GM23338 (cell line): ENCODE results near the gene C6orf89. TPM values are rescaled to one million over a fixed set of nuclear protein-coding genes. Genes with fewer than 3 reads are reported as not detected.

Source experiments
- ATAC-seq: fragments of 200-7000 bp; cut with Tn5 transposase; 3 replicates; pipeline ENCODE4 v1.9.1; 2020
- DNase-seq: peaks from one replicate; pipeline ENCODE4 v3.0.0-alpha.2; 2015; ENCODE audit warnings: low spot score
- H2AFZ ChIP-seq: fragments of 200-600 bp; sonication (generic); 2 replicates; pipeline ENCODE4 v1.8.0; 2016; ENCODE audit warnings: antibody characterized with exemption, mild to moderate bottlenecking, moderate library complexity
- H3F3A ChIP-seq: fragments of 200-600 bp; sonication (generic); replicated peaks from 2 replicates; pipeline ENCODE4 v1.8.0; 2017; ENCODE audit warnings: antibody characterized with exemption, mixed run types, low read depth
- H3K27ac ChIP-seq: fragments of 200-600 bp; sonication (generic); 2 replicates; pipeline ENCODE4 v1.6.1; 2016; ENCODE audit warnings: low read depth
- H3K27me3 ChIP-seq: fragments of 200-600 bp; sonication (generic); 2 replicates; pipeline ENCODE4 v1.8.0; 2016; ENCODE audit warnings: mild to moderate bottlenecking, mixed run types, moderate library complexity; ENCODE audit not compliant: insufficient read depth
- H3K36me3 ChIP-seq: fragments of 200-600 bp; sonication (generic); 2 replicates; pipeline ENCODE4 v1.8.0; 2016; ENCODE audit warnings: mild to moderate bottlenecking; ENCODE audit not compliant: insufficient read depth
- H3K4me1 ChIP-seq: fragments of 200-600 bp; sonication (generic); 2 replicates; pipeline ENCODE4 v1.8.0; 2016; ENCODE audit warnings: mild to moderate bottlenecking, moderate library complexity; ENCODE audit not compliant: insufficient read depth
- H3K4me2 ChIP-seq: fragments of 200-600 bp; sonication (generic); 2 replicates; pipeline ENCODE4 v1.7.1; 2017; ENCODE audit warnings: mixed run types
- H3K4me3 ChIP-seq: fragments of 200-600 bp; sonication (generic); 2 replicates; pipeline ENCODE4 v1.6.1; 2016; ENCODE audit warnings: mixed run types
- H3K79me2 ChIP-seq: fragments of 200-600 bp; sonication (generic); replicated peaks from 2 replicates; pipeline ENCODE4 v1.8.0; 2017; ENCODE audit warnings: mild to moderate bottlenecking; ENCODE audit not compliant: insufficient read depth
- H3K9me2 ChIP-seq: fragments of 200-600 bp; sonication (generic); 2 replicates; pipeline ENCODE4 v1.8.0; 2017; ENCODE audit not compliant: insufficient read depth
- H4K20me1 ChIP-seq: fragments of 200-600 bp; sonication (generic); replicated peaks from 2 replicates; pipeline ENCODE4 v1.8.0; 2017; ENCODE audit warnings: mild to moderate bottlenecking; ENCODE audit not compliant: insufficient read depth
- H3K27ac Mint-ChIP-seq: 2 replicates; pipeline ENCODE4 v1.8.0; 2020; ENCODE audit warnings: inconsistent platforms, mild to moderate bottlenecking, moderate library complexity, mixed read lengths
- H3K27me3 Mint-ChIP-seq: 3 replicates; pipeline ENCODE4 v1.8.0; 2022; ENCODE audit warnings: low read depth, mild to moderate bottlenecking, moderate library complexity, mixed read lengths, inconsistent platforms; ENCODE audit not compliant: insufficient read depth, poor library complexity
- H3K36me3 Mint-ChIP-seq: 3 replicates; pipeline ENCODE4 v1.8.0; 2021; ENCODE audit warnings: low read depth, mild to moderate bottlenecking, inconsistent platforms, moderate library complexity, mixed read lengths
- H3K4me1 Mint-ChIP-seq: 3 replicates; pipeline ENCODE4 v1.8.0; 2020; ENCODE audit warnings: mild to moderate bottlenecking, inconsistent platforms, mixed read lengths
- H3K4me3 Mint-ChIP-seq: 3 replicates; pipeline ENCODE4 v1.8.0; 2021; ENCODE audit warnings: moderate library complexity, mild to moderate bottlenecking, inconsistent platforms, mixed read lengths
- H3K9me3 Mint-ChIP-seq: 3 replicates; pipeline ENCODE4 v1.8.0; 2020; ENCODE audit warnings: moderate library complexity, mild to moderate bottlenecking, inconsistent platforms, mixed read lengths
- CREB1 ChIP-seq: fragments of 250-450 bp; sonication (Bioruptor Pico); IDR thresholded peaks from 2 replicates; pipeline ENCODE4 v1.5.0; 2020; ENCODE audit warnings: low read depth, mild to moderate bottlenecking, moderate library complexity
- ETS1 ChIP-seq: IDR thresholded peaks from 2 replicates; pipeline ENCODE4 v1.6.1; 2016; ENCODE audit warnings: antibody characterized with exemption
- EZH2 ChIP-seq: fragments of 200-600 bp; sonication (generic); IDR thresholded peaks from one replicate; pipeline ENCODE4 v1.8.0; 2017; ENCODE audit warnings: antibody characterized with exemption, mild to moderate bottlenecking, low read depth; ENCODE audit not compliant: unreplicated experiment
- EZH2phosphoT487 ChIP-seq: fragments of 200-600 bp; sonication (generic); IDR thresholded peaks from one replicate; pipeline ENCODE4 v1.8.1; 2018; ENCODE audit warnings: antibody characterized with exemption; ENCODE audit not compliant: unreplicated experiment
- JUNB ChIP-seq: IDR thresholded peaks from one replicate; pipeline ENCODE4 v1.6.1; 2016; ENCODE audit warnings: antibody characterized with exemption; ENCODE audit not compliant: unreplicated experiment
- NANOG ChIP-seq: IDR thresholded peaks from 2 replicates; pipeline ENCODE4 v1.6.1; 2016; ENCODE audit warnings: antibody characterized with exemption, borderline replicate concordance
- POLR2AphosphoS5 ChIP-seq: IDR thresholded peaks from 2 replicates; pipeline ENCODE4 v1.6.1; 2016; ENCODE audit warnings: antibody characterized with exemption, low read depth
- REST ChIP-seq: IDR thresholded peaks from one replicate; pipeline ENCODE4 v1.6.1; 2018; ENCODE audit warnings: antibody characterized with exemption; ENCODE audit not compliant: unreplicated experiment
- STAT1 ChIP-seq: IDR thresholded peaks from one replicate; pipeline ENCODE4 v1.6.1; 2016; ENCODE audit warnings: antibody characterized with exemption; ENCODE audit not compliant: unreplicated experiment
- ZNF114 ChIP-seq: fragments of 250-450 bp; sonication (Bioruptor Pico); IDR thresholded peaks from 2 replicates; pipeline ENCODE4 v1.5.0; 2020; ENCODE audit warnings: mild to moderate bottlenecking, moderate library complexity
- ZNF331 ChIP-seq: fragments of 250-450 bp; sonication (Bioruptor Pico); IDR thresholded peaks from 2 replicates; pipeline ENCODE4 v1.5.0; 2020; ENCODE audit warnings: low read depth, mild to moderate bottlenecking, moderate library complexity
- ZNF462 ChIP-seq: fragments of 250-450 bp; sonication (Bioruptor Pico); IDR thresholded peaks from 2 replicates; pipeline ENCODE4 v1.5.0; 2020; ENCODE audit warnings: mild to moderate bottlenecking, moderate library complexity
- polyA plus RNA-seq: library from polyadenylated mRNA; unstranded; fragments of >200 nt; fragmentation: Nextera tagmentation; extraction: Ambion mirVana; gene quantifications from 2 replicates; pipeline ENCODE4 v1.2.1, GENCODE V29; 2016
- total RNA-seq: library from RNA; depleted of rRNA; stranded (reverse); fragments of >200 nt; shearing (Covaris generic); gene quantifications from 2 replicates; pipeline ENCODE4 v1.2.3, GENCODE V29; 2014
- TF ChIP-seq, protein P1 (sequence below), 2 experiments: fragments of 200-600 bp in 1 of 2; sonication (generic) in 1 of 2; conservative IDR thresholded peaks; 2 replicates each; pipeline versions ENCODE4 v1.5.1 to v1.6.1; 2016 to 2017; ENCODE audit warnings: antibody characterized with exemption in 2 of 2, low read depth in 2 of 2, mild to moderate bottlenecking in 2 of 2, moderate library complexity in 1 of 2

C6orf89 gene
- total and polyA plus RNA-seq, 2 experiments from 2014 or later: 3.7 to 7.9 TPM

DNA sequence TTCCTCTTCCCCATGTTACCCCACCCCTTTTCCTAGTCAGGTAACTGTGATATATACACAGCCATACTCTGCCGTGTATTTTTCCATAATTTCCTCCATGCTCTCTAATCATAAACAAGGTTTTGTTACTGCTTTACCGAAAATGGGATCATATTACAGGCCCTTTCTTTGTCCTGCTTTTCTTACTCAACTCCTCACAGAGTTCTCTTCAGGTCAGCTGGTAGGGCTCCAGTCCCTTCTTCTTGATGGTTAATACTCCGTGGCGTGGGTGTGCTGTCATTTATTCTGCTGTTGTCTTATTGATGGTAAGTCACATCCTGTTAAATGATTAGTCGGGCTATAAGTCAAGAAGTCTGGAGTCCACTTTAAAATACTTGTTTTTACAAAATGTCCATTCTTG lies 43.9 kb downstream of the C6orf89 start:
- H3K27me3 Mint-ChIP-seq: no peaks in the 10 kb centered on the region
- Histone ChIP-seq H3K36me3 (no peaks in the 10 kb centered on the region), H3K4me1 (peaks cover 4% of the 10 kb centered on the region; the same call in 1 of the 2 replicates), H3K79me2 (no peaks in the 10 kb centered on the region), H3K4me3 (no peak overlapping the region), H3K9me2 (no peaks in the 10 kb centered on the region), H3F3A (no peaks in the 10 kb centered on the region), H2AFZ (no peak overlapping the region), H3K4me2 (no peak overlapping the region), H3K27ac (no peak overlapping the region), H3K27me3 (no peaks in the 10 kb centered on the region), H4K20me1 (no peaks in the 10 kb centered on the region)
- TF ChIP-seq REST (no peak), ZNF331 (CRISPR knock-in tag) (no peak), STAT1 (no peak), JUNB (no peak), CREB1 (CRISPR knock-in tag) (no peak), ZNF114 (CRISPR knock-in tag) (no peak), NANOG (no peak), ZNF462 (CRISPR knock-in tag) (no peak), EZH2phosphoT487 (no peak), POLR2AphosphoS5 (no peak), ETS1 (no peak), EZH2 (no peak)
- TF ChIP-seq, protein P1, sequence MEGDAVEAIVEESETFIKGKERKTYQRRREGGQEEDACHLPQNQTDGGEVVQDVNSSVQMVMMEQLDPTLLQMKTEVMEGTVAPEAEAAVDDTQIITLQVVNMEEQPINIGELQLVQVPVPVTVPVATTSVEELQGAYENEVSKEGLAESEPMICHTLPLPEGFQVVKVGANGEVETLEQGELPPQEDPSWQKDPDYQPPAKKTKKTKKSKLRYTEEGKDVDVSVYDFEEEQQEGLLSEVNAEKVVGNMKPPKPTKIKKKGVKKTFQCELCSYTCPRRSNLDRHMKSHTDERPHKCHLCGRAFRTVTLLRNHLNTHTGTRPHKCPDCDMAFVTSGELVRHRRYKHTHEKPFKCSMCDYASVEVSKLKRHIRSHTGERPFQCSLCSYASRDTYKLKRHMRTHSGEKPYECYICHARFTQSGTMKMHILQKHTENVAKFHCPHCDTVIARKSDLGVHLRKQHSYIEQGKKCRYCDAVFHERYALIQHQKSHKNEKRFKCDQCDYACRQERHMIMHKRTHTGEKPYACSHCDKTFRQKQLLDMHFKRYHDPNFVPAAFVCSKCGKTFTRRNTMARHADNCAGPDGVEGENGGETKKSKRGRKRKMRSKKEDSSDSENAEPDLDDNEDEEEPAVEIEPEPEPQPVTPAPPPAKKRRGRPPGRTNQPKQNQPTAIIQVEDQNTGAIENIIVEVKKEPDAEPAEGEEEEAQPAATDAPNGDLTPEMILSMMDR (conservative IDR thresholded peaks at IDR 0.05; ENCODE audit: low read depth in 2 of 2): no peak
- no peak overlapping the region for H3K4me3 Mint-ChIP-seq
- ATAC-seq (peak; percentile 27; the same call in 2 of the 3 replicates), DNase-seq (no peak)
- H3K4me1 Mint-ChIP-seq: peaks cover 7% of the 10 kb centered on the region
- H3K9me3 Mint-ChIP-seq: no peaks in the 10 kb centered on the region
- no peak overlapping the region for H3K27ac Mint-ChIP-seq
- no peaks in the 10 kb centered on the region for H3K36me3 Mint-ChIP-seq
